Esophagus muscularis mucosa (tissue), 3 donors: ENCODE data around the gene HES4.
"Not testable (repeated sequence)": the region's sequence is repeated elsewhere in the genome, so short reads cannot be mapped to it uniquely, and the experiment has no call there.

Experiments used
- POLR2A ChIP-seq: fragments of 450-650 bp; IDR thresholded peaks from one replicate; pipeline ENCODE4 v1.6.1; 2017; ENCODE audit warnings: antibody characterized with exemption, moderate library complexity, mild to moderate bottlenecking, low read depth
- TF ChIP-seq, protein P1 (sequence below), 3 experiments: fragments of 200-600 bp in 2 of 3; fragments of 450-650 bp in 1 of 3; sonication (generic) in 2 of 3; IDR thresholded peaks; one replicate each; pipeline ENCODE4 v1.5.1; 2017 to 2019; ENCODE audit warnings: antibody characterized with exemption in 3 of 3, mild to moderate bottlenecking in 2 of 3, moderate library complexity in 1 of 3

DNA sequence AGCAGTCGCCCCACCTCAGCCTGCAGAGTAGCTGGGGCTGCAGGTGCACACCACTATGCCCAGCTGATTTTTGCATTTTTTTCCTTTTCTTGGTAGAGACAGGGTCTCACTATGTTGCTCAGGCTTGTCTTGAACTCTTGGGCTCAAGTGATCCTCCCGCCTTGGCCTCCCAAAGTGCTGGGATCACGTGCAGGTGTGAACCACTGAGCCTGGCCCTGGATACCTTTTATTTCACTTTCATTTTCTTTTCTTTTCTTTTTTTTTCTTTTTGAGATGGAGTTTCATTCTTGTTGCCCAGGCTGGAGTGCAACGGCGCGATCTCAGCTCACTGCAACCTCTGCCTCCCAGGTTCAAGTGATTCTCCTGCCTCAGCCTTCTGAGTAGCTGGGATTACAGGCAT lies 8.6 kb downstream of the HES4 start:
- TF ChIP-seq POLR2A, result not testable (repeated sequence)
- TF ChIP-seq, protein P1, sequence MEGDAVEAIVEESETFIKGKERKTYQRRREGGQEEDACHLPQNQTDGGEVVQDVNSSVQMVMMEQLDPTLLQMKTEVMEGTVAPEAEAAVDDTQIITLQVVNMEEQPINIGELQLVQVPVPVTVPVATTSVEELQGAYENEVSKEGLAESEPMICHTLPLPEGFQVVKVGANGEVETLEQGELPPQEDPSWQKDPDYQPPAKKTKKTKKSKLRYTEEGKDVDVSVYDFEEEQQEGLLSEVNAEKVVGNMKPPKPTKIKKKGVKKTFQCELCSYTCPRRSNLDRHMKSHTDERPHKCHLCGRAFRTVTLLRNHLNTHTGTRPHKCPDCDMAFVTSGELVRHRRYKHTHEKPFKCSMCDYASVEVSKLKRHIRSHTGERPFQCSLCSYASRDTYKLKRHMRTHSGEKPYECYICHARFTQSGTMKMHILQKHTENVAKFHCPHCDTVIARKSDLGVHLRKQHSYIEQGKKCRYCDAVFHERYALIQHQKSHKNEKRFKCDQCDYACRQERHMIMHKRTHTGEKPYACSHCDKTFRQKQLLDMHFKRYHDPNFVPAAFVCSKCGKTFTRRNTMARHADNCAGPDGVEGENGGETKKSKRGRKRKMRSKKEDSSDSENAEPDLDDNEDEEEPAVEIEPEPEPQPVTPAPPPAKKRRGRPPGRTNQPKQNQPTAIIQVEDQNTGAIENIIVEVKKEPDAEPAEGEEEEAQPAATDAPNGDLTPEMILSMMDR (IDR thresholded peaks at IDR 0.05), result not testable (repeated sequence)
